ENCODE data around the gene P2RX1. TPM values are rescaled to one million over a fixed set of nuclear protein-coding genes. Genes with fewer than 3 reads are reported as not detected.
A peak's percentile ranks its signal among the peaks of the same experiment; 100 is the strongest.

Gene P2RX1
- total RNA-seq, 2 experiments from 2014 or later, result 0.82 to 1.00 TPM

DNA sequence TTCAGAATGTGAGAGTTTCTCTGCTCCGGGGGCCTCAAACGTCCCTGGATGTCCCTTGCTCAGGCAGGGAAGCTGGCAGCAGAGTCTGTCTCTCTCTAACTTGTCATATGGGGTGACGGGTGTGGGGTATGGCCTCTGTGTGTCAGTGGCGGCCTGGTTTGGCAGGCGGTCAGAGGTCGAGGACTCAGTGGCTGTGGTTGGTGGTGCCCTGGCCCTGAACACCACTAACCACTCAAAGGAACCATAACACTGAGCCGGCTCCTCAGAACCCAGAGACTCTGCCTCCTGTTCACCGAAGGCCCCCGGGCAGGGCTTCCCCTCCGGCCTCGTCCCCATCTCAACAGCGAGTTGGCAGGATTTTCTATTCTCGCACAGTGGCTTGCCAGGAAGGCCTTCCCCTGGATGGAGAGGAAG lies 677 bp downstream of the P2RX1 start:
- Mint-ChIP-seq H3K27ac (peak overlapping the region; percentile 82), H3K27me3 (no peaks in the 10 kb centered on the region), H3K4me1 (peaks cover 33% of the 10 kb centered on the region), H3K9me3 (no peaks in the 10 kb centered on the region), H3K4me3 (peak overlapping the region; percentile 44), H3K36me3 (no peaks in the 10 kb centered on the region)
- DNase-seq, result no peak
- ATAC-seq (ENCODE audit: low read depth), result no peak
- POLR2A ChIA-PET, result interaction anchor here (2.6 kb wide), 1 partner anchor 50 kb away, joined by 28 read pairs; the partner anchor contains the start of gene ATP2A3

GRCh38 chr17:3914312-3914670 lies 2.0 kb downstream of the P2RX1 start:
- no peak overlapping the region for H3K4me3 Mint-ChIP-seq
- no peaks in the 10 kb centered on the region for H3K36me3 Mint-ChIP-seq
- no peaks in the 10 kb centered on the region for H3K27me3 Mint-ChIP-seq
- H3K9me3 Mint-ChIP-seq, result no peaks in the 10 kb centered on the region
- POLR2A ChIA-PET, result interaction anchor here (0.5 to 2.4 kb wide), 6 partner anchors 10 to 129 kb away, joined by 3 to 6 read pairs (median 4); no protein-coding TSS in a partner anchor
- ATAC-seq (ENCODE audit: low read depth) (no peak), DNase-seq (no peak)
- H3K27ac Mint-ChIP-seq, result peak overlapping the region; percentile 64
- peaks cover 35% of the 10 kb centered on the region for H3K4me1 Mint-ChIP-seq

DNA sequence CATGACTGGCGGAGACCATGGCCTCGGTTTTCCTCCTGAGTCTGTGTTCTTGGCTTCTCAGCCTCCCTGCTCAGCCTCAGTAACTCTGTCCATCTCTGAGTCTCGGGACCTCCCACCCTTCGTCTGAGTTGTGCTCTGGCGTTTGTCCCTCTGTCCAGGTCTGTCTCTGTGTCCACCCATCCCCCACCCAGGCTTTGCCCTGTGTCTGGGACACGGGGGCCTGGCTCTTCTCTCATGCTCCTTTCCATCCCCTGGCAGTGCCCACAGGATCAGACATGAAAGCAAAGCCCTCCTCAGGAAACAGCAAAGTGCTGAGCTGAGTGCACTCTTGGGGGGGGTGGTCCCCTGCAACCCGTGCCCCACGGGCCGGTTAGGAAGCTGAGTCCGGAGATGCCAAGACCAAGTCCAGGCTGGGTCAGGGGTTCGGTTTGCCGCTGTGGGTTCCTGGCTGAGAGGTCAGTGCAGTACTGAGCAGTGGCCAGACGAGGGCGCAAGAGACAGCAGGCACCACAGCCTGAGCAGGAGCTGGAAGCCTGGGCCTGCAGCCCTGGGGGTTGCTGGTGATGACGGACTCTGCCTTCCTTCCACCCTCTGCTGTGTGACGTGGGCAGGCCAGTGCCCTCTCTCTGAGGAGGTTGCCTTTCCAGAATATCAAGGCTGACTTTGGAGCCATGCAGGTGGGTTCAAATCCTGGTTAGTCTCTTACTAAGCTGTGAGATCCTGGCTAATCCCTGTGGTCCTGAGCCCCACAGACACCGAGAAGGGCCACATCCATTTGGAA lies 2.5 kb downstream of the P2RX1 start:
- Mint-ChIP-seq H3K9me3 (no peaks in the 10 kb centered on the region), H3K4me3 (no peak overlapping the region), H3K27ac (peak overlapping the region; percentile 64), H3K4me1 (peaks cover 35% of the 10 kb centered on the region), H3K27me3 (no peaks in the 10 kb centered on the region), H3K36me3 (no peaks in the 10 kb centered on the region)
- POLR2A ChIA-PET, result interaction anchor here (0.5 to 2.9 kb wide), 8 partner anchors 10 to 130 kb away, joined by 3 to 10 read pairs (median 4); partner anchors contain the start of gene NCBP3
- DNase-seq (peak; percentile 89), ATAC-seq (ENCODE audit: low read depth) (peak; percentile 72)

GRCh38 chr17:3912827-3913226 lies 3.4 kb downstream of the P2RX1 start:
- Mint-ChIP-seq H3K9me3 (no peaks in the 10 kb centered on the region), H3K27ac (peak overlapping the region; percentile 17), H3K4me1 (peaks cover 35% of the 10 kb centered on the region), H3K27me3 (no peaks in the 10 kb centered on the region), H3K4me3 (no peak overlapping the region), H3K36me3 (no peaks in the 10 kb centered on the region)
- ATAC-seq (ENCODE audit: low read depth) (no peak), DNase-seq (no peak)
- POLR2A ChIA-PET, result interaction anchor here (0.6 to 2.9 kb wide), 5 partner anchors 11 to 93 kb away, joined by 3 to 10 read pairs (median 4); partner anchors contain the start of gene NCBP3

GRCh38 chr17:3911271-3912053 lies 4.8 kb downstream of the P2RX1 start:
- peak overlapping the region; percentile 90 for H3K27ac Mint-ChIP-seq
- peak; percentile 80 for ATAC-seq (ENCODE audit: low read depth)
- POLR2A ChIA-PET, result interaction anchor here (0.6 to 2.9 kb wide), 4 partner anchors 54 to 172 kb away, joined by 3 to 10 read pairs (median 3); partner anchors contain the start of gene NCBP3
- DNase-seq, result peak; percentile 67
- H3K27me3 Mint-ChIP-seq, result no peaks in the 10 kb centered on the region
- peaks cover 27% of the 10 kb centered on the region for H3K4me1 Mint-ChIP-seq
- no peaks in the 10 kb centered on the region for H3K36me3 Mint-ChIP-seq
- peak overlapping the region; percentile 73 for H3K4me3 Mint-ChIP-seq
- no peaks in the 10 kb centered on the region for H3K9me3 Mint-ChIP-seq

DNA sequence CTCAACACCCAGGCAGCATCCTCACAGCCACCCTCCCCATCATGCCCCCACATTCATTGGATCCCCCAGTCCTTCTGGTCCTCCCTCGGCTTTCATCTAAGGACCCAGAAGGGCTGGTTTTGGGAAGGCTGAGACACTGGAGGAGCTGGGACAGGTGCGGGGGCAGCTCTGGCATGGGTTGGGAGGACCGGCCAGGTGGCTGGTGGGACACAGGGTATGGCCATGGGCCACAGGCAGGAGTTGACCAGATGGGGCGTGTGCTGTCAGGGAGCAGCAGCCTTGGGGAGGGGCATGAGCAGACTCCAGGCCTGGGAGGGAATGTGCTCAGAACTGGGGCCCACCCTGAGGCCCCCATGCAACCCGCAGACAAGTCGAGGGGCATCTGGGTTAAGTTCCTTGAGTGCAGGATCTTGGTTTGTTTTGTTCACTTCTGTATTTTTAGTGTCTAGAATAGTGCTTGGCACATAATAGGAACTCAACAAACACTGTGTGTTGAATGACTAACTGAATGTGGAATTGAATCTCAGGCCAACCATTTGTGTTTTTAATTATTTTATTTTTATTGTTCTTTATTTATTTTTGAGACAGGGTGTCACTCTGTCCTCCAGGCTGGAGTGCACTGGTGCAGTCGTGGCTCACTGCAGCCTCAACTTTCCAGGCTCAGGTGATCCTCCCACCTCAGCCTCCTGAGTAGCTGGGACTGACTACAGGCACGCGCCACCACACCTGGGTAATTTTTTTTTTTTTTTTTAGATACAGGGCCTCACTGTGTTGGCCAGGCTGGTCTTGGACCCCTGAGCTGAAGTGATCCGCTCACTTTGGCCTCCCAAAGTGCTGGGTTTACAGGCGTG lies 5.6 kb downstream of the P2RX1 start:
- no peak for DNase-seq
- peak overlapping the region; percentile 73 for H3K4me3 Mint-ChIP-seq

DNA sequence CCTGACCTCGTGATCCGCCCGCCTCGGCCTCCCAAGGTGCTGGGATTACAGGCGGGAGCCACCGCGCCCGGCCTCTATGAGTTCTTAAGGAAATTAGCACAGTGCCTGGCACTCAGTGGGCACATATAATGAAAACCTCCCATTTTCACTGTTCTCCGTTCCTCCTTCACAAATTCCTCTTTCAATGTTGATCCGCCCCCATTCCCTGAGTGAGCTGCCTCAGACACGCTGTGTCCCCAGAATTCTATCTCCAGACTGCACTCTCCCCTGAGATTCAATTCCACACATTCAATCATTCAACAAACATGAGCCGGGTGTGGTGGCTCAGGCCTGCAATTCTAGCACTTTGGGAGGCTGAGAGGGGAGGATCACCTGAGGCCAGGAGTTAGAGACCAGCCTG lies 7.0 kb downstream of the P2RX1 start:
- no peaks in the 10 kb centered on the region for H3K36me3 Mint-ChIP-seq
- peaks cover 19% of the 10 kb centered on the region for H3K4me1 Mint-ChIP-seq
- DNase-seq (no peak), ATAC-seq (ENCODE audit: low read depth) (no peak)
- H3K4me3 Mint-ChIP-seq, result no peak overlapping the region
- peak overlapping the region; percentile 37 for H3K27ac Mint-ChIP-seq
- peaks cover 4% of the 10 kb centered on the region for H3K27me3 Mint-ChIP-seq
- no peaks in the 10 kb centered on the region for H3K9me3 Mint-ChIP-seq
- POLR2A ChIA-PET, result no interaction called here

More for the DNA sequence above, 5.6 kb downstream of the P2RX1 start:
- POLR2A ChIA-PET, result interaction anchor here (0.6 to 2.9 kb wide), 3 partner anchors 54 to 173 kb away, joined by 3 to 10 read pairs (median 3); partner anchors contain the start of gene NCBP3
- peaks cover 23% of the 10 kb centered on the region for H3K4me1 Mint-ChIP-seq
- ATAC-seq (ENCODE audit: low read depth), result no peak
- H3K36me3 Mint-ChIP-seq, result no peaks in the 10 kb centered on the region
- no peaks in the 10 kb centered on the region for H3K9me3 Mint-ChIP-seq
- peaks cover 4% of the 10 kb centered on the region for H3K27me3 Mint-ChIP-seq
- peak overlapping the region; percentile 90 for H3K27ac Mint-ChIP-seq

DNA sequence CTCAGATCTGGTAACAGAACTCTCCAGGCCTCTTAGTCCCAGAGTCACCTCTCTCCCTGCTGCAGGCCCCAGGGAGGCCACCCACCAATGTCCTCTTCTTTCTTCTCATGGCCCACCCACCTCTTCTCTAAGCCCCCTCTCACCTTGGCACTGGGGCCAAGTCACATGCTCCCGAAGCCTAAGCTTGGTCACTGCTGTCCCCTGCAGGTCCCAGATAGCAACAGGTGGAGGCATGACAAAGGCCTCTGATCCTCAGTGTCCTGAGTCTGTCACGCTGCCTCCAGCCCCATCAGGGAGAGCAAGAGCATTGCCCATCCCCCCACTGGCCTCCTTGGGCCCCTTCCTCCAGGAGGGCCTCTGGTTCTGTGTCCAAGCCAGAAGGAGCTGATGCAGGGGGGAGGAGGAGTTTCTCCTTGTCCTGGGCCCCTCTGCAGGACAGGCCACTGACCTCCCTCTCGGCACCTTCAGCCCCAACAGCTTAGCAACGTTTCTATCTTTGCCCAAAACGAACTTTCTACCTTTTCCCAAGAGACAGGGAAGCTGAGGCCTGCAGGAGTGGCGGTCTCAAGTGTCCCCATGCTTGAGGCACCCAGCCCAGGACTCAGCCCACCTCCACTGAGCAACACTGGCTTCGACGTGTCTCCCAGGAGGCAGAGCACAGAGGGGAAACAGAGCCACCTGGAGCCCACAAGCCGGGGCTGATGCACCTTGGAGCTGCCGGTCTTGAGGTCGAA lies 8.6 kb downstream of the P2RX1 start:
- Mint-ChIP-seq H3K27ac (peak overlapping the region; percentile 6), H3K27me3 (peaks cover 4% of the 10 kb centered on the region), H3K4me3 (no peak overlapping the region), H3K36me3 (no peaks in the 10 kb centered on the region), H3K9me3 (no peaks in the 10 kb centered on the region), H3K4me1 (peaks cover 12% of the 10 kb centered on the region)
- ATAC-seq (ENCODE audit: low read depth) (no peak), DNase-seq (no peak)
- POLR2A ChIA-PET, result interaction anchor here (1.1 kb wide), 1 partner anchor 64 kb away, joined by 3 read pairs; no protein-coding TSS in a partner anchor

- POLR2A ChIA-PET, result interaction anchor here (1.1 kb wide), 1 partner anchor 63 kb away, joined by 3 read pairs; no protein-coding TSS in a partner anchor
- Mint-ChIP-seq H3K4me1 (peaks cover 11% of the 10 kb centered on the region), H3K27me3 (peaks cover 4% of the 10 kb centered on the region), H3K9me3 (no peaks in the 10 kb centered on the region), H3K4me3 (no peak overlapping the region), H3K27ac (no peak overlapping the region), H3K36me3 (no peaks in the 10 kb centered on the region)
- ATAC-seq (ENCODE audit: low read depth) (no peak), DNase-seq (no peak)
Observed at GRCh38 chr17:3906881-3907280, 9.4 kb downstream of the P2RX1 start.

- H3K4me3 Mint-ChIP-seq, result no peak overlapping the region
- H3K9me3 Mint-ChIP-seq, result no peaks in the 10 kb centered on the region
- no peak overlapping the region for H3K27ac Mint-ChIP-seq
- H3K4me1 Mint-ChIP-seq, result no peaks in the 10 kb centered on the region
- ATAC-seq (ENCODE audit: low read depth) (no peak), DNase-seq (no peak)
- POLR2A ChIA-PET, result interaction anchor here (1.2 kb wide), 1 partner anchor 11 kb away, joined by 3 read pairs; no protein-coding TSS in a partner anchor
- H3K36me3 Mint-ChIP-seq, result no peaks in the 10 kb centered on the region
- peaks cover 6% of the 10 kb centered on the region for H3K27me3 Mint-ChIP-seq
Observed at GRCh38 chr17:3905017-3905520, 11.2 kb downstream of the P2RX1 start.

- Mint-ChIP-seq H3K36me3 (no peaks in the 10 kb centered on the region), H3K4me3 (no peak overlapping the region), H3K27me3 (peaks cover 6% of the 10 kb centered on the region), H3K27ac (no peak overlapping the region), H3K4me1 (no peaks in the 10 kb centered on the region), H3K9me3 (no peaks in the 10 kb centered on the region)
- POLR2A ChIA-PET, result no interaction called here
- ATAC-seq (ENCODE audit: low read depth) (no peak), DNase-seq (no peak)
Observed at GRCh38 chr17:3904501-3904900, 11.8 kb downstream of the P2RX1 start.

- H3K27me3 Mint-ChIP-seq, result peaks cover 6% of the 10 kb centered on the region
- DNase-seq (no peak), ATAC-seq (ENCODE audit: low read depth) (no peak)
- POLR2A ChIA-PET, result no interaction called here
- H3K36me3 Mint-ChIP-seq, result no peaks in the 10 kb centered on the region
- H3K4me3 Mint-ChIP-seq, result no peak overlapping the region
- no peak overlapping the region for H3K27ac Mint-ChIP-seq
- no peaks in the 10 kb centered on the region for H3K4me1 Mint-ChIP-seq
- no peaks in the 10 kb centered on the region for H3K9me3 Mint-ChIP-seq
Observed at GRCh38 chr17:3903881-3904290, 12.4 kb downstream of the P2RX1 start.

Data from activated naive CD8-positive, alpha-beta T cell treated with anti-CD3 and anti-CD28 coated beads, Interleukin-2, amount 10 ng/mL, durations not matched to agents 7 days and 5 days (primary cell).